ENCODE data around the gene PLEKHG4B. TPM values are rescaled to one million over a fixed set of nuclear protein-coding genes. Genes with fewer than 3 reads are reported as not detected.

Gene PLEKHG4B
- total and polyA plus RNA-seq, 2 of the 4 experiments (the other 2 are of a cell fraction), result 1.1 TPM

DNA sequence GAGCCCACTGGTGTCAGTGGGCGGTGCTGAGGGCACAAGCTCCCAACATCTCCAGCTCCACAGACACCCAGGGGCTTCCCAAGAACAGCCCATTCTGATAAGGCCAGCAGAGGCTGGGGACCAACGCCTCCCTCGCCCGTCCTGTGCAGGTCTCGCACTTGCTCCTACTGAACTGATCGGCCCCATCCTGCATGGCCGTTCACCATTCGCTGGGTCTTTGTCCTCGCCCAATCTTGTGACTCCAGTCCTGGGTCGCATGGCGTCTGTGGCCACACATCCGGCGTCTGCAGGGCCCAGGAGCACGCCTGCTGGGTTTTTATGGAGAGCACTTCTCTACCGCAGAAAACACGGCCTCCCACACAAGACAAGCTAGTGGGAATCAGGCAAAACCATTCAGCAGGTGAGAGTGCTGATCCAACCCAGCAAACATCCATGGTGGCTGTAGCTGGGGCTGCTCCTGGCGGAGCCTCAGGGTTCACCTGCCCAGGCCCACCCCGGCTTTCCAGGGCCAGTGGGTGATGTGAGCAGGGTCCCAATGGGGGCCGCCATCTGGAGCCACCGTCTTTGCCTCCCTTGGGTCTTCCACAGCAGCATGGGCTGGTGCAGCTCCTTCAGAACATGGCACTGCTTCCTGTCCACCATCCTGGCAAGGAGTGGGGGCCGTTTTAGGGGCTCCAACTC is 106.7 kb downstream of the PLEKHG4B start:
- H4K8ac ChIP-seq (ENCODE audit: low read depth in 2 of 2, low read length in 2 of 2), result no peak overlapping the region
- H3K14ac ChIP-seq (replicated peaks; ENCODE audit: low read depth, low read length), result no peak overlapping the region
- H2AK9ac ChIP-seq (replicated peaks; ENCODE audit: low read depth, low read length, poor library complexity), result no peak overlapping the region
- H2BK5ac ChIP-seq (ENCODE audit: low read depth, low read length, poor library complexity, severe bottlenecking), result no peak overlapping the region
- H4K20me1 ChIP-seq (ENCODE audit: insufficient read depth, low read length), result no peaks in the 10 kb centered on the region; the same call in none of the 2 replicates
- H2AK5ac ChIP-seq (ENCODE audit: low read depth, low read length), result no peak overlapping the region; the same call in 1 of the 2 replicates
- H2BK20ac ChIP-seq (ENCODE audit: low read depth, low read length), result no peak overlapping the region
- in situ Hi-C loops (cut with MboI; ENCODE audit: low sequenced_read_pairs) (no loop called here), intact Hi-C loops (cut with micrococcal nuclease) (no loop called here), dilution Hi-C loops (cut with HindIII; ENCODE audit: low sequenced_read_pairs, unreplicated experiment) (no loop called here)
- POLR2A ChIA-PET (ENCODE audit: unreplicated experiment), result no interaction called here
- H2BK15ac ChIP-seq (ENCODE audit: low read depth, low read length), result no peak overlapping the region
- CTCF ChIA-PET, result no interaction called here
- H2BK120ac ChIP-seq (ENCODE audit: low read depth, low read length), result no peak overlapping the region
- WGBS, 2 experiments (ENCODE audit: extremely low coverage in 2 of 2, insufficient read length in 1 of 2), result 95% methylated on average over 16 of the region's 21 CpGs; no CpG with 5 or more reads in 1 of the 2 experiments
- H3K9me1 ChIP-seq (ENCODE audit: insufficient read depth, low read length), result peaks cover 2% of the 10 kb centered on the region; the same call in 1 of the 2 replicates
- H3K4me2 ChIP-seq (ENCODE audit: low read depth, low read length), result no peak overlapping the region
- H3K4me3 ChIP-seq (ENCODE audit: insufficient read depth, low read depth, low read length), result no peak overlapping the region
- no peaks in the 10 kb centered on the region for H3K9me3 ChIP-seq (ENCODE audit: control insufficient read depth, insufficient read depth, low read length)
- no peak overlapping the region for H3K4ac ChIP-seq (ENCODE audit: low read depth, low read length)
- H3K18ac ChIP-seq (ENCODE audit: low read depth, low read length), result no peak overlapping the region
- H3K56ac ChIP-seq (ENCODE audit: extremely low read depth, insufficient read depth, low read length), result no peak overlapping the region
- H3K27me3 ChIP-seq (ENCODE audit: control insufficient read depth, insufficient read depth, low read length), result no peaks in the 10 kb centered on the region; the same call in 1 of the 2 replicates
- no peak for DNase-seq
- TF ChIP-seq RFX5 (IDR thresholded peaks at IDR 0.05; ENCODE audit: low read depth, low read length) (no peak), ELK1 (IDR thresholded peaks at IDR 0.05; ENCODE audit: borderline replicate concordance, low read depth, low read length) (no peak), FOS (IDR thresholded peaks at IDR 0.05; ENCODE audit: low read depth, low read length) (no peak), RAD21 (IDR thresholded peaks at IDR 0.05; ENCODE audit: low read length) (no peak), MAZ (IDR thresholded peaks at IDR 0.05; ENCODE audit: borderline replicate concordance, low read depth, low read length) (no peak), NFE2L2 (IDR thresholded peaks at IDR 0.05; ENCODE audit: low read depth, low read length) (no peak)
- no peaks in the 10 kb centered on the region for H3K4me1 ChIP-seq (ENCODE audit: control insufficient read depth, insufficient read depth, low read length)
- no TSS peak for BruUV-seq (replicated peaks)
- H3K27ac ChIP-seq (ENCODE audit: insufficient read depth, low read length), result no peak overlapping the region
- no peak overlapping the region for H2AFZ ChIP-seq (replicated peaks; ENCODE audit: low read length, poor library complexity)
- H3K23ac ChIP-seq (ENCODE audit: low read depth, low read length), result no peak overlapping the region
- H3K36me3 ChIP-seq (ENCODE audit: control insufficient read depth, insufficient read depth, low read length), result peaks cover 7% of the 10 kb centered on the region
- H3K79me1 ChIP-seq (ENCODE audit: low read depth in 1 of 2, low read length in 2 of 2), result peaks cover 0 to 10% of the 10 kb centered on the region in 2 experiments; a peak in 2 of 4 replicates
- no peak overlapping the region for H4K5ac ChIP-seq (ENCODE audit: low read depth, low read length)
- ATAC-seq (ENCODE audit: low read depth), result no peak
- H3K9ac ChIP-seq (ENCODE audit: low read depth, low read length), result no peak overlapping the region
- no peak overlapping the region for H4K91ac ChIP-seq (ENCODE audit: insufficient read depth, low read depth, low read length)

Measured in IMR-90 (cell line).